ENCODE results near the gene DACH1.
"Not testable (repeated sequence)": the region's sequence is repeated elsewhere in the genome, so short reads cannot be mapped to it uniquely, and the experiment has no call there.

DACH1 gene

GRCh38 chr13:71864986-71865873 lies 1.8 kb downstream of the DACH1 start:
- no peak for DNase-seq

DNA sequence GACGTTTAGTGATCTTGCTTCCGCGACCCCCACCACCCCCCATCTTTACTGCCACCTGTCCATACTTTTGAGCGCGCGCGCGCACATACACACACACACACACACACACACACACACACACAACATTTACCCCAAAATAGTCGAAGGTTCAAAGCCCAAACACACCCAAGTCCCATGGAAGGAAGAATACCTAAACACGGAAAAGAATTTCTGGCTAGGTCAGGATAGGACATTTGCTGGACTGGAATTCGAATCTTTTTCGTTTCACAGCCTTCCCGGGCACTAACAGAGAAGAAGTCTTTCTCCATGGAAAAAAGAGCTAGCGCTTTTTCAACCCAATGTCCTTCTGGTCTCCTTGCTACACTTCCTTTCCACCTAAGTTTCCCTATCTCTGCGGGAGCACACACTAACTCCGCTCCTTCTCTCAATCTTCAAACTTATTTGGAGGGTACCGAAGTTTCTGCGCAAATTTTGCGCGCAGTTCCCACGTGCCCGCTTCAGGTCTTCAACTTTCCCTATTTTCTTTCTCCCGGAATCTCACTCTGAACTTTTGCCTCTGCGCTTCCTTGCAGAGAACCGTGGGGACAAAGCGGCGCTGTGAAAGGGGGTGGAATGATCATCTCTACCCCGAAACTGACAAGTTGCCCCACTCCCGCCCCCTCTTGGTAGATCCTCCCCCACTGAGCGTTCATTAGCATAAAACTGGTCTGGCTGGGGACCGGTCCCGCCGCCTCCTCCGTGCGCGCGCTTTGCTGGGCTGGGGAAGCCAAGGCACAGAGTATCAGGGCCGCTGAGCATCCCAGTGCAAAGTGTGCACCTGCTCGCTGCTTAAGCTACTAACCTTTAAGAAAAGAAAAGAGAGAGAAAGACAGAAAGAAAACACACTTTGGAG lies 2.7 kb downstream of the DACH1 start:
- DNase-seq = no peak

DNA sequence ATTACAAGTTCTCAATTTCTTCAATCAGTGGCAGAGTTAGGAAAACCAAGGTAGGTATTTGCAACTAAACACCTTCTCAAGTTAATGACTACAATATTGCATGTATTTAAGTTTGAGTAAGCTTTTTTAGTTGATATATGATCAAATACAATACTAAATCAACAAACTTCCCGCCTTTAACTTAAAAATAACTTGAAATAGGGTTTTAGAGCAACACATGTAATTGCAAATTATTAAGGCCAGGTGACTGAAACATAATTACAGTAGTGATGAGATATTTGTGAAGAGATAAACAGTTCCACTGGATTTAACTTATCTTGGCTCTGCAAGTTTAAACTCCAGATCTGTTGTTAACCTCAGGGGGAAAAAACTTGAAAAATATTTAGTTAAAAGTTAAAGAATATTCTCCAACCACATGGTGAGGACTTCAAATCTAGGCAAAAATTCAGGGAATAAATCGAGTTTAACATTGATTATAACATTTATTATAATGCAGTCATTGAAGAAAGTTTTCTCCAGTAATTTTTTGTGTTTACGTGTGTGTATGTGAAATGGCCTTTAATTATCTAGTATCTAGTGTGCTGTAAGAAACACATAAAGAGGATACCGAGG lies 3.6 kb downstream of the DACH1 start:
- no peak for DNase-seq

DNA sequence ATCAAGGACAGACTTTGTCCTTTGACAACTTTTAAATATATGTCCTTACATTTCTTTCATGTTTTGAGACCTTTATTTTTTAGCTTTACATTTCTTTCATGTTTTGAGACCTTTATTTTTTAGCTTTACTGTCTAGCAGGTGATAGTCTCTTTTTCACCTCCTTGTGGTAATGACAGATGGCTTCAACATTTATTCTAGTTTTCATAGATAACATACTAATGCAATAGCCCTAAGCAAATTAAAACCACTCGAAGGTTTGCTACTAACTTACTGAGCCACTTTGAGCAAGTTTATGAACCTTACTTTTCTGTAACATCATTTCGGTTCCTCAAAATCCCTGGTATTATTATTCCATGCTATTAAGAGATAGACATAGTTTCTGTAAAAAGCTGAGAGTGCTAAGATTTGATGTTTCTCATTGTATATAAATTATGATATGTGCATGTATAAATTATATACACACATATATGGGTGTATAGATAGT lies 4.5 kb downstream of the DACH1 start:
- no peak for DNase-seq

DNA sequence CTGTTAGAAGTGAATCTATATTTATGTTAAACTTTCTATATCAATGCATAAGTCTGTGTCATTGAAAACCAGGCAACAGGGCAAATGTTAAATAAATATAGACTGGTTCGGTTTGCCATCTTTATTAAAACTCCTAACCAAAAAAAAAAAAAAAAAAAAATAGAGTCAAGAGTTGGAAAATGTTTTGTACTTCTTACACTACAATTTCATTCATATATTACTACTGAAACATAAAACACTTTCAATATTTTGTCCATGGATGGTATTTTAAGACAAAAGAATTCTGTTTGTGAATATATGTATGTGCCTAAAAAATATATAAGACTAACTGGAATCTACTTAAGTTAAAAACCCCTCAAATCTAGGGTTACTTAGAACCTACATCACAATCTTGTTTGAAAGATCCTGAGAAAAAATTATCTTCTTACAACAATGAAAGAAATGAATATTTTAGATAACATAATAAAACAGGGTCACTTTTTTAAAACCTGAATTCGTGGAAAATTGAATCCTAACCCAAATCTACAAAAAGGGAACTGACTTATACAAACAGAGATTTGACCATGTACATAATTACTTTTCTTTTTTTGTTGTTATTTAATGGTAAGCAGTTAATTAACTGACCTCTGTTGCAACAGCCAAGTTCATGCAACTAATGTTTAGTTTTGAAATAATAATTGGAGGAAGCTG lies 5.1 kb downstream of the DACH1 start:
- DNase-seq = no peak

GRCh38 chr13:71860547-71861138 lies 6.4 kb downstream of the DACH1 start:
- no peak for DNase-seq

DNA sequence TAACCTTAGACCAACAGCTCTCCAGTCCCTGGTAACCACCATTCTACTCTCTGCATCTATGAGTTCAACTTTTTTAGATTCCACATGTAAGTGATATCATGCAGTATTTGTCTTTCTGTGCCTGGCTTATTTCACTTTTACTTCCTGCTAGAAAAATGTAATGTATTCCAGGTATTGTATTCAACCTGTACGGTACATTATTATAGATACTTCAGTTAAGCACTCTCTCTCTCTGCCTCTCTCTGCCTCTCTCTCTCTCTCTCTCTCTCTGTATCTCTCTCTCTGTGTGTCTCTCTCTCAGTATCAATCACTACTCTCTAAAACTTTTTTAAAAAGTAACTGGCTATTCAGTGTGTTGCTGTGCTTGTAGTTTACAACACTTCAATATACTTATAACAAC lies 8.4 kb downstream of the DACH1 start:
- no peak for DNase-seq

DNA sequence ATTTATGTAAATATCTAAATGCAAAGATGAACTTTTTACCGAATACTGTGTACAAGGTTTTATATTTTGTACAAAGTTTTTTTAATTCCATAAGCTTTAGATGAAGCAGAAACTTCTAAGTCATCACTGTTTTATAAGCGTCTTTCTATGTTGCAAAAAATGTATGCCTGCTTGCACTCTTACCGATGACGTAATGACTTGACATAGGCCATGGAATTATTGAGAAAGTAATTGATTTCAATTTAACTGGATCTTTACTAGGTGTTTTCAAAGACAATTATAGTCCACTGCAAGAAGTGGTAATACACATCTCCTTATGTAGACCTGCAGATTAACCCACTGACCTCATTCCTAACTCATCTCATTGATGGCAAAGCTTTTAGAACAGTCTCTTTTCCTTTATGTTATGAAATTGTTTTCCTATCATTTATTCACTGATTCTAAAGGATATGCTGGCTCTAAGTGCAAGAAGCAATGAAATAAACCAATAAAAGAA lies 10.4 kb downstream of the DACH1 start:
- no peak for DNase-seq

DNA sequence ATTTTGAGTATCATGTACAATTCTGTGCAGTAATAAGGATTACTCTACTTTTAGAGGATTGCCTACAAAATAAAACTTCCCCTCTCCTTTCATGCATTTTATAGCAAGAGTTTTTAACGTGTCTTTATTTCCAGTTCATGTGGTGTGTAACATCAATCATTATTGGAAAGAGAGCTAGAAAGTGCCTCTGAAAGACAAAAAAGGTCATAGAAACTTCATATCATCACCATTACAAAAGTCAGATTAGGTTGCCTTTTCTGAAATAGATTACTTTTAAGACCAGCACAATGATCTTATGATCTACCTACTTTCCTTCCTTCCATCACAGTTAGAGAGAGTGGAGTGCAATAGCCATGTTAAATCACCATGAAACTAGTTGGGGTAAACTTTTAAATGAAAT lies 12.6 kb downstream of the DACH1 start:
- no peak for DNase-seq

DNA sequence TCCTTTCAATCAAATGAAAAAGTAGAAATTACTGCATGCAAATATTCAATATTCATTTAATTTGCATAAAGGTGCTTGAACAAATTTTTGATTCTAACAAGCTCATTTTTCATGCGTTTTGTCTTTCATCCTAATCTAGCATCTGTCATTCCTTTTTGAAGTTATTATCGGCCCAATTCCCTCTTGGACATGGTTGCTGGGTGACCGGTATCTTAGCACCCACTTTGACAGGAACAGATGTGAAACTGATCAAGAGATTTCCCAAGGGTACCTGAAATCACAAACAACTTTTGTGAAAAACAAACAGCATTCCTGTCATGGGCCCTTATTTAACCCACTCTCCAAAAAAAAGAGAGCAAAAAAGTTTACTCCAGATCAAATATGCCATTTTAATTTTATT lies 13.3 kb downstream of the DACH1 start:
- no peak for DNase-seq

DNA sequence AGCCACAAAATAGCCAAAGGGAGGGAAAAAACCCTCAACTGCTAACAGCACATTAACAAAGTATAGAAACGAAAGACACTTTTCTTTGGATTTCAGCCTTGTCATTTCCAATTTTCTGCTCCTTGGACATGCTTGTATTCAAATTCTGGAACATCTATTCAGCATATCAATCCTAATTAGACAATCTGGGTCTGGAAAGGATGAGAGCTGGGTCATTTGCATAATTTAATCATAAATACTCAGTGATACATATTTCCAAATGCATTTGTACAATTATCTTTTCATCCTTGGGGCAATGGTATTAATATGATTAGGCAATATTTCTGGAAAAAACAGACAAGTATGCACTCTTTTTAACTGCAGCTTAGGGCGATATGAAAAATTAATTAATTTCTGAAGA lies 14.3 kb downstream of the DACH1 start:
- no peak for DNase-seq

DNA sequence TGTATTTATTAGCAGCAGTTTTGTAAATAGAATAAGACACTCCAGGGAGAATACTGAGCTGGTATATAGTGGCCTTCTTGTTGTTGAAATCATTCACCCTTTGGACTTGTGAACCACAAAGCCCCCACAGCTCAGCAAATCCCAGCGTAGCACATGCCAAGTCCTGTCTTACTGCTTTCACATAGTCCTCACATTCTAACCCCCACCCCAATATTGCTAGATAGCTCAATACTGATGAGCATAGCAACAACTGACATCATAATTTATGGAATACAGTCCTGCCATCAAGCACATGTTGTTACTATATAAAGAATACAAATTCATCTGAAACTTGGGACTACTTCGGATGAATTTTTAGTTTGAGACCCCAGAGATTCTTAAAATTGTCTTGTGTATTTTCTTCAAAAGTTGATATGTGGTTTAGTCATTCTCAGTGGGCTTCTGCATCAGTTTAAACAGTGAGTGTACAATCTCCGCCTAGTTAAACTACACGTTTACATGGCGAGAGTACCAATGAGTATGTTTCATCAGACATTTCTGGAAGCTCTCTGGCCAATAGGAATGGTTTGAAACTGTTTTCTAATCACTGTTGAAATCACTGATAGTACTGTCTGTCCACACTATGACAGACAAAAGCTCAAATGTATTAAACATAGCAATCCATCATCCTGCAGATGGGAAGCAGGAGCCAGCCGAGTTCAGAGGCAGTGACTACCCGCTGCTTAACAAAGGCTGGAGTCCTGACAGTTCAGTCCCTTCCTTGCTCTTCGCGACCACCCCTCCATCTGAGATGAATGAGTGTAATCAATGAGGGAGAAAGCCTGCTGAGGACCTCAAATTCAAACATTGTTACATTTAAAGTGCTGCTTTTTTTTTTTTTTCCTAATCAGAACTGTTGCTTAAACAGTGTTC lies 15.2 kb downstream of the DACH1 start:
- no peak for DNase-seq

DNA sequence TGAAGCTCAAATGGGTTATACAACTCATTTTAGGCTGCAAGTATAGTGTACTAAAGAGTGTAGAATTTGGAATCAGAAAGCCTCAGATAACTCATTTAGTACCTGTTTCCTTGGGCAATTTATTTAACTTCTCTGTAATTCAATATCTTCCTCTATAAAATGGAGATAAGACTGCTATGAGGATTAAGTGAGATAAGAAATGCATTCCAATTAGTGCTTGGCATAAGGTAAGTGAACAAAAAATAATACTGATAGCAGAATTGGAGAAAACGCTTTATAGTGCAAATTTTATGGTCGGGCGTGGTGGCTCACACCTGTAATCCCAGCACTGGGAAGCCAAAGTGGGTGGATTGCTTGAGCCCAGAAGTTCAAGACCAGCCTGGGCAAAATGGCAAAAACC lies 25.0 kb downstream of the DACH1 start:
- no peak for DNase-seq

DNA sequence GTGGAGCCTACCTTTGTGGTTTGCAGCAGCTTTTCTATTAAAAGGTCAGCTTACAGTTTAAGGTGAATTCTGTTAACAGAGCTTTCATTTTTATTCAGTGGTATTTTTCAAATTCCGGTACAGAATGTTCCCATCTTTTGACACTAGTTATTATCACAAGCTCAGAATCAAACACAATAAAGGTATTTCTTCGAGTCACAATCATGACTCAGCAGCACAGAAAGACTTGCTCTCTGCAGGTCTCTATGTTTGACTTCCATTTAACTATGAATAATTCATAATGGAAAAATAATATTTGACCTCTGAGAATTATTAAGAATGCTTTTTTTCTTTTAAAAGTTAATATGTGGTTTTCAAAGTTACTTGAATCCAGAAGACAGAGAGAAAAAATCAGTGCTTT lies 28.2 kb downstream of the DACH1 start:
- no peak for DNase-seq

DNA sequence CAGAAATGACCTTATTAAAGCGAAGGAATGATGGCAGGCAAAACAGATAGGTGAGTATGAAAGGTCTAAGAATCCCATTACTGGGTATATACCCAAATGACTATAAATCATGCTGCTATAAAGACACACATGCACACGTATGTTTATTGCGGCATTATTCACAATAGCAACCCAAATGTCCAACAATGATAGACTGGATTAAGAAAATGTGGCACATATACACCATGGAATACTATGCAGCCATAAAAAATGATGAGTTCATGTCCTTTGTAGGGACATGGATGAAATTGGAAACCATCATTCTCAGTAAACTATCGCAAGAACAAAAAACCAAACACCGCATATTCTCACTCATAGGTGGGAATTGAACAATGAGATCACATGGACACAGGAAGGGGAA lies 29.4 kb downstream of the DACH1 start:
- not testable (repeated sequence) for DNase-seq

- DNase-seq = no peak
Observed at GRCh38 chr13:71831716-71832115, 35.3 kb downstream of the DACH1 start.

DNA sequence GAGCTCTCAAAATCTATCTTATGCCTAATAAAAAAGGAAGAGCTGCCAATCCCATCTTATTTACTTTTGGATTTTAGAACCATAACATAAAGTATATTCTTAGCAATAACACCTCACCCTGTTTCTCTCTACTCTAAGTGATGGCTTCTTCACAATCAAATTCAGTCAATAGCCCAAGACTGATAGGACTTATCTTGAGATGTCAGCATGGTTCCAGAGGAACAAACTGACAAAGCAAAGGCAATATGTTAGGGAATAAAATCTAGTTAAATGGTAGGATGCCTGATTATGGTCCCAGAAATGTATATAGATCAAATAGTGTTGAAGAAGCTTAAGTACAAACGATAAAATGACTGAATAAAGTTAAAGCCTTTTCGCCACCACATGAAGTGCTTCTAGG lies 36.3 kb downstream of the DACH1 start:
- no peak for DNase-seq

- no peak for DNase-seq
Observed at GRCh38 chr13:71830323-71830722, 36.7 kb downstream of the DACH1 start.

DNA sequence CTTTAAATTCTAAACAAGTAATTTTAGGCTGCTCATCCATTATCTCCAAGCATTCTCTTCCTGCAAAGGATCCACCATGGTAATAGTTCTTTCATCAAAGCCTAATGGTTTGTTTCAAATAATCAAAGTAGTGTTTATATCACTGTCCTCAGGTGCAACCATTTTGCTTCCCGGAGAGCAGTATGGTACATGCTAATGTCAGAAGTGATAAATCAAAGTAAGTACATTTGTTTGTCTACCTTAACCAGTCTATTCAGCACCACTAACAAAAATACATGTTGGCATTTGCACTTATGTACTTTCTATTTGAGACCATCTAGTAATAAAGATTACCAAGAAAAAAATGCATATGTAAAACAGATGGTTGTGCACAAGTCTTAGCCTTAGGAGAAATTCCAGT lies 37.5 kb downstream of the DACH1 start:
- no peak for DNase-seq

DNA sequence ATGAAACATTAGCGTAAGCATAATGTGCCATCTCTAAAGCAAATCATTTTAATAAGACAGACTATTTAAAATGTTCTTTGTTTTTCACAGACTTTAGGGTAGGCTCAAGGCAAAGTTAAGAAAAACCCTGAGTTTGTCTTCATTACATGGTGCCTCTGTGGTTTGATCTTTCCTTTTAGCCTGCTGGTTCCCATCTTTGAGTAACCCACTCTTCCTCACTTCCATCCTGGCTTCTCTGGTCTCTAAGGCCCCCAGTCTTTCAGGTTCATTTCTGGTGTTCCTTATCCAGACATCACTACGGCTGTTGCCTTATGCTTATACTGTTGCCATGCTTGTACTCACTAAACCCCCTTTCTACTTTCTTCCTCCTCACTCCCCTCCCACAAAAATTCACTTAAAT lies 38.4 kb downstream of the DACH1 start:
- no peak for DNase-seq

DNA sequence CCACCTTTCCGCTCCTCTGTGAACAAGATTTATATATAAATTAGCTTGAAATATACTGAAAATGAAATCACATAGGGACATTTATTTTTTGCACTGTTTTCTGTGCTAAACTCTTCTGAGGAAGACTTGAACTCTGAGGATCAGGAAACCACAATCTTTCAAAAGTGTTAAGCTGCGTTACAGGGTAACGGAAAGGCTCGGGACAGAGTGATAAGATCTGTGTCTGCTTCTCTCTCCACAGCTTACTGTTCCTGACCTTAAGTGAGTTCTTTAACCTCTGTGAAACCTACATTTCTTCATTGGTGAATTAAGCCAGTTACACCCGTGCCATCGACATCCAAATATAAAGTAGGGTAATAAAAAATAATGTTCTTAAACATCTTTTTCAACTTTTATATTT lies 38.9 kb downstream of the DACH1 start:
- no peak for DNase-seq
